Esophagus squamous epithelium (tissue), 5 donors: ENCODE data around the gene PNPO. TPM values are rescaled to one million over a fixed set of nuclear protein-coding genes. Genes with fewer than 3 reads are reported as not detected.

Experiments used
- DNase-seq: peaks from one replicate; lab custom pipeline; 2025; lab: John Stamatoyannopoulos, UW
- H3K27ac ChIP-seq, 4 donors: fragments of 200-600 bp; sonication (generic); one replicate each; pipeline ENCODE4 v1.5.1; 2016 to 2019; ENCODE audit warnings: mild to moderate bottlenecking in 1 of 4
- H3K27me3 ChIP-seq, 4 donors: fragments of 200-600 bp; sonication (generic); 1 replicate in 3 of 4; 2 replicates in 1 of 4; pipeline versions ENCODE4 v1.5.1 to v1.6.0; 2017 to 2021; ENCODE audit warnings: antibody characterized with exemption in 1 of 4
- H3K36me3 ChIP-seq, 3 donors: fragments of 200-600 bp; sonication (generic); one replicate each; pipeline ENCODE4 v1.5.1; 2016 to 2019
- H3K4me1 ChIP-seq, 3 donors: fragments of 200-600 bp; sonication (generic); one replicate each; pipeline ENCODE4 v1.5.1; 2017 to 2019
- H3K4me3 ChIP-seq, 4 donors: fragments of 200-600 bp; sonication (generic); 1 replicate in 3 of 4; 2 replicates in 1 of 4; pipeline ENCODE4 v1.5.1; 2016 to 2019; ENCODE audit warnings: mild to moderate bottlenecking in 2 of 4, moderate library complexity in 1 of 4
- H3K9me3 ChIP-seq, 3 donors: fragments of 200-600 bp; sonication (generic); one replicate each; pipeline ENCODE4 v1.5.1; 2016 to 2019
- POLR2A ChIP-seq, 4 donors: fragments of 450-650 bp; IDR thresholded peaks; one replicate each; pipeline ENCODE4 v1.6.1; 2017; ENCODE audit warnings: antibody characterized with exemption in 4 of 4, mild to moderate bottlenecking in 4 of 4, moderate library complexity in 3 of 4
- WGBS, 2 donors: methylation state at CpG; one replicate each; pipeline ENCODE4 v1.1.5; 2018; 5-methylcytosine and 5-hydroxymethylcytosine counted together
- intact Hi-C: fragments of 100-400 bp; cut with DNase I; formaldehyde crosslinking; loops from one replicate; pipeline ENCODE4 v1.15.0; 2022
- total RNA-seq, 4 donors: library from RNA; depleted of rRNA; stranded (reverse); fragments of >200 nt; gene quantifications; one replicate each; pipeline ENCODE4 v1.1.0, GENCODE V29; 2016
- TF ChIP-seq, protein P1 (sequence below), 6 experiments: fragments of 450-650 bp in 4 of 6; fragments of 200-600 bp in 2 of 6; sonication (generic) in 2 of 6; IDR thresholded peaks; one replicate each; pipeline ENCODE4 v1.5.1; 2016 to 2019; ENCODE audit warnings: antibody characterized with exemption in 6 of 6, mild to moderate bottlenecking in 4 of 6, moderate library complexity in 4 of 6
- donor health status: DM: yes; HTN: yes; CAD: no.

The PNPO gene
- 10 to 100 TPM; 25.6 to 38.6 (median 34.2) TPM for total RNA-seq

GRCh38 chr17:47941246-47942095 lies at the start of gene PNPO:
Gene PNPO (plus strand): TSS chr17:47941571. CDS start chr17:47941676, 105 bp downstream.
- peaks cover 0 to 30% (median 11%) of the 10 kb centered on the region in 3 donors for H3K36me3 ChIP-seq
- DNase-seq = peak; percentile 79
- peak in 3 of 4 donors; percentile 19 to 58 (median 36) for TF ChIP-seq POLR2A (IDR thresholded peaks at IDR 0.05)
- TF ChIP-seq, protein P1, sequence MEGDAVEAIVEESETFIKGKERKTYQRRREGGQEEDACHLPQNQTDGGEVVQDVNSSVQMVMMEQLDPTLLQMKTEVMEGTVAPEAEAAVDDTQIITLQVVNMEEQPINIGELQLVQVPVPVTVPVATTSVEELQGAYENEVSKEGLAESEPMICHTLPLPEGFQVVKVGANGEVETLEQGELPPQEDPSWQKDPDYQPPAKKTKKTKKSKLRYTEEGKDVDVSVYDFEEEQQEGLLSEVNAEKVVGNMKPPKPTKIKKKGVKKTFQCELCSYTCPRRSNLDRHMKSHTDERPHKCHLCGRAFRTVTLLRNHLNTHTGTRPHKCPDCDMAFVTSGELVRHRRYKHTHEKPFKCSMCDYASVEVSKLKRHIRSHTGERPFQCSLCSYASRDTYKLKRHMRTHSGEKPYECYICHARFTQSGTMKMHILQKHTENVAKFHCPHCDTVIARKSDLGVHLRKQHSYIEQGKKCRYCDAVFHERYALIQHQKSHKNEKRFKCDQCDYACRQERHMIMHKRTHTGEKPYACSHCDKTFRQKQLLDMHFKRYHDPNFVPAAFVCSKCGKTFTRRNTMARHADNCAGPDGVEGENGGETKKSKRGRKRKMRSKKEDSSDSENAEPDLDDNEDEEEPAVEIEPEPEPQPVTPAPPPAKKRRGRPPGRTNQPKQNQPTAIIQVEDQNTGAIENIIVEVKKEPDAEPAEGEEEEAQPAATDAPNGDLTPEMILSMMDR (IDR thresholded peaks at IDR 0.05) = peak in 3 of 6 experiments; percentile 5 to 32 (median 22)
- peak within 1 kb of the TSS; percentile 83 to 91 (median 89) for H3K27ac ChIP-seq
- no peaks in the 10 kb centered on the region for H3K27me3 ChIP-seq
- H3K9me3 ChIP-seq = no peaks in the 10 kb centered on the region
- intact Hi-C loops = loop anchor here (5.0 kb wide), 1 partner anchor 44 kb away; the partner anchor contains the start of gene SP2
- 1 to 2% methylated on average over 17 to 21 of the region's 50 CpGs for WGBS, 2 donors
- peaks cover 15 to 58% (median 19%) of the 10 kb centered on the region in 3 donors for H3K4me1 ChIP-seq
- H3K4me3 ChIP-seq = peak within 1 kb of the TSS; percentile 68 to 97 (median 86)

DNA sequence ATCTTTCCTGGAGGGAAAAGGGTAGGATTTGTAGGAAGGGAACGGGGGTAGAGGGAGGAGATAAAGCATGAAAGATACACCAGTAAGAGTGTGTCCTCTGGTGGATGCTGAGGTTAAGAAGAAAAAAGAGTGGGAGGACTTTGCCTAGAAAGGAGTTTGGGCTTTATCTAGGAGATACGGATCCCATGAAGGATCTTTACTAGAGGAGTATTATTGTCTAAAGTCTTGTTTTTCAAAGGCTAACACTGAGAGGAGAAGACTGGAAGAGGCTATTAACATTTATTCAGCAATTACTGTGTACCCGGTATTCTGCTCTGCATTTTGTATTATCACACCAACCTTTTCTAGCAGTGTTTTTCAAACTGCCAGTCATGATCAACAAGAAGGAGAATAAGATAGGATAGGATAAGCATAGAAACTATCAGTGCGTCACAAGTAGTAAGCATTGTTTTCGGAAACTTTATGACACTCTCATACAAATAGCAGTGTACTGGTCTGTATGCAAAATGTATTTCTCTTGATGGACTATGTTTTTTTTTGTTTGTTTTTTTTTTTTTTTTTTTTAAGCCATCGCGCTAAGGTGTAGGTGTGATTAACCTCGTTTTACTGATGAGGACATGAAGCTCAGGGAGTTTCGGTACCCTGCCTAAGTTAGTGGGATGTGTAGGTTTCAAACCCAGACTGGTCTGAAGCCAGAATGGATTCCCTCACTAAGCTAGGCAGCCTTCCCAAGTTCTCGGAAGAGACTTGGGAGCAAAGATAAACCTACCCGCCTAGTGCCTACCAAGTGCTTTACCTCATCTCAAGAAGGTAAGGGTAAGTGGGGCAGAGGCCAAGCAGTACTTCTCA lies 46.6 kb upstream of the PNPO start:
- Histone ChIP-seq H3K27me3 (no peaks in the 10 kb centered on the region), H3K27ac (peak overlapping the region; percentile 95 to 99 (median 96)), H3K4me1 (peaks cover 17 to 58% (median 22%) of the 10 kb centered on the region in 3 donors), H3K36me3 (peaks cover 0 to 10% (median 0%) of the 10 kb centered on the region in 3 donors), H3K9me3 (no peaks in the 10 kb centered on the region), H3K4me3 (peak overlapping the region; percentile 74 to 88 (median 78))
- DNase-seq = no peak
- intact Hi-C loops = loop anchor here (5.0 kb wide), 1 partner anchor 48 kb away; the partner anchor contains the start of gene PNPO
- WGBS, 2 donors = 35 to 38% methylated on average over 9 to 11 of the region's 11 CpGs
- TF ChIP-seq, protein P1 (IDR thresholded peaks at IDR 0.05) = no peak
- no peak for TF ChIP-seq POLR2A (IDR thresholded peaks at IDR 0.05)

DNA sequence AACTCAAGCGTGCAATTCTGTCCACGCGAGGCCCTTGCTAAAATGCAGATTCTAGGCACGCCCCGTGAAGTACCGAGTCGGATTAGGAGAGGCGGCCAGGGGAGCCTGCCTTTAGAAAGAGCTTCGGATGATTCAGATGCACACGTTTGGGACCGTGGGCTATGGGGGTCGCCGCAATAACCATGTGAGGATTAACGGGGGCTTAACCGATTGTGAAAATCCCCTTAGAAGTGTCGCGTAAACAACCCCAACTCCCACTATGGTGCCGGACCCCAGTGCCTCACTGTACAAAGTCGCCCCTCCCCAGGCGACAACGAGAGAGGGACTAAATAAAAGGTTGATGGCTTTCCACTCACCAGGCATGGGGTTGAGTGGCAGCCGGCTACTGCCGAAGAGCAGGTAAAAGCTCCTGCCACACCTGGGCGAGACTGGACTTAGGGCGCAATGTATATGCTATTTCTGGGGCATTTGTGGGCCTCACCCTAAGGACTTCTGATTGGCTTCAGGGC lies 46.0 kb upstream of the PNPO start:
- H3K36me3 ChIP-seq = peaks cover 0 to 17% (median 0%) of the 10 kb centered on the region in 3 donors
- H3K9me3 ChIP-seq = no peaks in the 10 kb centered on the region
- H3K4me3 ChIP-seq = peak overlapping the region; percentile 74 to 88 (median 78)
- intact Hi-C loops = loop anchor here (5.0 kb wide), 1 partner anchor 47 kb away; the partner anchor contains the start of gene PNPO
- WGBS, 2 donors = 0 to 3% methylated on average over 22 to 23 of the region's 25 CpGs
- peak overlapping the region; percentile 95 to 99 (median 96) for H3K27ac ChIP-seq
- no peaks in the 10 kb centered on the region for H3K27me3 ChIP-seq
- H3K4me1 ChIP-seq = peaks cover 17 to 58% (median 22%) of the 10 kb centered on the region in 3 donors
- TF ChIP-seq POLR2A (IDR thresholded peaks at IDR 0.05) = peak in 3 of 4 donors; percentile 88 to 93 (median 93)
- TF ChIP-seq, protein P1 (IDR thresholded peaks at IDR 0.05) = peak in 1 of 6 experiments; percentile 3
- DNase-seq = no peak

DNA sequence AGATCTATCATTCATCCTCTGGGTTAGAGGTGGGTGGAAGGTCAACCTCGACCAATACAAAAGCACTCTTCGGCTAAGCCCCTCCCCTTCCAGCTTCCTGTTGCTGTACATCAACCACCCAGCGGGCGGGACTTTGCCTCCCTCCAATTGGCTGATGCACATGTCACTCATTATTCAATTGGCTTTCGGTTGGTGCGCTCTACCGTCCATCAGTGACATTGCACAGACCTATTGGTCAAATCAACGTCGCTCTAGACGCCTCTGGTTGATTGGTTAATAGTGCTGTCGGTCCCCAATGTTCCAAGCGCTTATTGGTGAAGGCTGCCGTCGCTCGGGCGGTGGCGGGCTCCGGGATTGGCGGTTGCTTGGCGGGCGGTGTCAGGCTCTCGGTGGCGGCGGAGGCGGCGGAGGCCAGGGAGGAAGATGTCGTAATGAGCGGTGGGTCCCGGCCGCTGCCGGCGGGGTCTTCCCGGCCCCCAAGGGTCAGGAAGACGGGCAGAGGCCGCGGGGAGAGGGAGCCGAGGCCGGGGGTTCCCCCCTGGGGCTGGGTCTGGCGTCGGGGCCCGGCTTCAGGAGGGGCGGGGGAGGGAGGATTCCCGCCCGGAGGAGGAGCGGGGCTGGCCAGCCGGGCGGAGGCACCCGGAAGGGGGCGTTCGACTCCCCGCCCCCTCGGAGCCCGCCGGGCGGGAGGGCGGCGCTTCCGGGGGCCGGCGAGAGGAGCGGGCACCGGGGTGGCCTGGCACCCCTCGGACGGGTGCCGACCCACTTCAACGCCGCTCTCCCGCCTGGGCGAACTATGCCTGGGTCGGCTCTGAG lies 45.3 kb upstream of the PNPO start, which contains the start of gene SP2:
TSS of gene SP2 (plus strand) at position 381 of the 816 bp plus-strand sequence. CDS start at position 432, 51 bp downstream.
- peak; percentile 98 for DNase-seq
- peak in 2 of 4 donors; percentile 80 to 83 for TF ChIP-seq POLR2A (IDR thresholded peaks at IDR 0.05)
- TF ChIP-seq, protein P1 (IDR thresholded peaks at IDR 0.05) = peak in 2 of 6 experiments; percentile 7 to 14
- Histone ChIP-seq H3K36me3 (peaks cover 0 to 23% (median 0%) of the 10 kb centered on the region in 3 donors), H3K4me1 (peaks cover 17 to 64% (median 22%) of the 10 kb centered on the region in 3 donors), H3K9me3 (no peaks in the 10 kb centered on the region), H3K27ac (peak within 1 kb of the TSS; percentile 99 to 100 (median 100)), H3K4me3 (peak within 1 kb of the TSS; percentile 77 to 88 (median 82)), H3K27me3 (no peaks in the 10 kb centered on the region)
- intact Hi-C loops = loop anchor here (5.0 kb wide), 1 partner anchor 46 kb away; the partner anchor contains the start of gene PNPO
- WGBS, 2 donors = 0% methylated on average over 9 of the region's 70 CpGs
